ENCODE data around the gene TOP1.

TOP1 gene

GRCh38 chr20:41086402-41087324 lies 58.0 kb downstream of the TOP1 start (continued):
- peak; percentile 20; the same call in 1 of the 2 replicates for TF ChIP-seq ZNF639 (tag by site-specific recombination; IDR thresholded peaks at IDR 0.05)
- TF ChIP-seq ZNF645 (tag by site-specific recombination; IDR thresholded peaks at IDR 0.05), result no peak
- TF ChIP-seq SALL2 (tag by site-specific recombination; IDR thresholded peaks at IDR 0.05; ENCODE audit: borderline replicate concordance), result no peak
- TF ChIP-seq ATF2 (tag by site-specific recombination; IDR thresholded peaks at IDR 0.05; ENCODE audit: low read depth), result no peak
- no peak for TF ChIP-seq KLF17 (tag by site-specific recombination; IDR thresholded peaks at IDR 0.05)
- TF ChIP-seq ZSCAN4 (tag by site-specific recombination; IDR thresholded peaks at IDR 0.05), result no peak
- TF ChIP-seq ZNF521 (tag by site-specific recombination; IDR thresholded peaks at IDR 0.05), result no peak
- TF ChIP-seq ZBTB49 (tag by site-specific recombination; IDR thresholded peaks at IDR 0.05; ENCODE audit: low read depth), result no peak
- peak; percentile 94 for TF ChIP-seq PRDM6 (tag by site-specific recombination; IDR thresholded peaks at IDR 0.05)
- TF ChIP-seq ZNF629 (tag by site-specific recombination; IDR thresholded peaks at IDR 0.05), result no peak
- TF ChIP-seq ZNF518A (tag by site-specific recombination; conservative IDR thresholded peaks at IDR 0.05; ENCODE audit: low read depth), result no peak
- TF ChIP-seq GLIS2 (tag by site-specific recombination; IDR thresholded peaks at IDR 0.05), result no peak
- 0 out of 2 replicates have a peak, but pooled peaks have one; percentile 9 for TF ChIP-seq ZNF596 (tag by site-specific recombination; IDR thresholded peaks at IDR 0.05)
- TF ChIP-seq PATZ1 (tag by site-specific recombination; IDR thresholded peaks at IDR 0.05), result no peak
- TF ChIP-seq ZNF530 (tag by site-specific recombination; IDR thresholded peaks at IDR 0.05; ENCODE audit: low read depth), result no peak
- no peak for TF ChIP-seq ZNF610 (tag by site-specific recombination; IDR thresholded peaks at IDR 0.05; ENCODE audit: borderline replicate concordance)
- TF ChIP-seq KLF1 (tag by site-specific recombination; IDR thresholded peaks at IDR 0.05), result no peak
- peak; percentile 59; the same call in 1 of the 2 replicates for TF ChIP-seq ZBTB20 (tag by site-specific recombination; IDR thresholded peaks at IDR 0.05)
- TF ChIP-seq ZNF585B (tag by site-specific recombination; IDR thresholded peaks at IDR 0.05), result no peak

All from HEK293 (cell line).